HG02763 (cell line): ENCODE measurements around the gene MGLL.

Experiments used
- ATAC-seq: cut with Tn5 transposase; IDR thresholded peaks from one replicate; pipeline ENCODE4 v1.9.1; 2021; ENCODE audit warnings: mild to moderate bottlenecking, moderate library complexity; ENCODE audit not compliant: unreplicated experiment

The MGLL gene

DNA sequence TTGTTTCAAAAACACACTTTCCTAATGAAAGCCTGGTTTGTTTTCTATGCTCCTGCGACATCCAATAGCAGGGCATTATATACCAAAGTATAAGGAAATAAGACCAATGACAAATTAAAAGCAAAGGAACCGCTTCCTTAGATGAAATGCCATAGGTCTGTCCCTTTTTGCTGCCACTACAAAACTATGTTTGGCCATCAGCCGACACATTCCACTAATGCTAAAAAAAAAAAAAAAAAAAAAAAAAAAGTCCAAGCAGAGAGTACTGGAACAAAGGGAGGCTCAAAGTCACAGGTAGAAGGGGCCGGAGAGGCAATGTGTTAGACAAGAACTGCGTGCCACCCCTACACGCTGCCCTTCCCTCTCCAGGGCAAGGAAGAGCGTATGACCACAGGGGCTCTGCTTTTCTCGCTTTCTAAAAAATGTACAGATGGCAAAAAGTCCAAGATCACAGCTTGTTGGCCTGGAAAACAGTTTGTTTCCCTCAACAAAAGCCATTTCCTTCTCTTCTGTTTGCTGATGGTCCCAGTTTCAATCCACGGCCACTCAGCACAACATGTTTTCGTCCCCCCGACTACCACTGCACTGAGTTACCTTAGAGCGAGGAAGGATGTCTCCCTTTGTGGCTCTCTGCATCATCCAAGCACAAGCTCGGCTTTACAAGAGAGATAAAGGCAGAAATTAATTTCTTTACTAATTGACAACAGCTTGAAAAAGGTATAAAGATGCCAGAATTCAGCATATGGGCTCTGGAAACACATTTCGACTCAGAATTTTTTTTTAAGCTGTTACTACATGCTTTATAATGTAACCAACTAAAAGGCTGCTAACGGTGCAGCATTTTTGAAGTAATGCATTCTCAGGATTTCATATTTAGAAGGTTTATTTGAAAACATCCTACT, 78.7 kb downstream of the MGLL start:
- ATAC-seq, result no peak

DNA sequence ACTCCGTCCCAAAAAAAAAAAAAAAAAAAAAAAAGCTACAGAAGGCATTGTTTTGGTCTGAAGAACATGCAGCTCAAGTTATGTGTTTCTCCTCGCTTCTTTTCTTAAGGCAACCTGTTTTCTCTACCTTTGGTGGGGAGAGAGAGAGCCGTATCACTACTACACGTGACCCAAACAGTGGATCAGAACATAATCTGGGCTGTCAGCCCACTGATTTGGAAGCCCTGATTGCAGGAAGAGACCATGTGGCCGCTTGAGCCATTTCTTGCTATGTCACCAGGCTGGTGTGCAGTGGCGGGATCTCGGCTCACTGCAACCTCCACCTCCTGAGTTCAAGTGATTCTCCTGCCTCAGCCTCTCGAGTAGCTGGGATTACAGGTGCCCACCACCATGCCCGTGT, 79.7 kb downstream of the MGLL start:
- no peak for ATAC-seq

DNA sequence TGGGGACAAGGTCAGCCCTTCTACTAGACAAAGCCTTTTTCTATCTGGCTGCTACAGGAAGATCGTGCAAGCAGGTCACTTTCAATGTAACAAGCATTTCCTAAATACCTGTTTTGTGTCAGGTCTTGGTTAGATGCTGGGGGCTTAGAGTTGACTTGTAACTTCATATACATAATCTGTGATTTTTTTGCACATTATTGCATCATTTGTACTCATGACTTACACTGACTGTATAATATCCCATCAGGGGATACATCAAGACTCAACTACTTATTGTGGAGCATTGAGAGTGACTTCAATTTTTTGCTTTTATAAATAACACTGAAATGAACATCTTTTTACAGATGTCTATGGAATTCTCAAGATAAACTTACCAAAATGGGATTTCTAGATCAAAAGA, 80.6 kb downstream of the MGLL start:
- no peak for ATAC-seq

DNA sequence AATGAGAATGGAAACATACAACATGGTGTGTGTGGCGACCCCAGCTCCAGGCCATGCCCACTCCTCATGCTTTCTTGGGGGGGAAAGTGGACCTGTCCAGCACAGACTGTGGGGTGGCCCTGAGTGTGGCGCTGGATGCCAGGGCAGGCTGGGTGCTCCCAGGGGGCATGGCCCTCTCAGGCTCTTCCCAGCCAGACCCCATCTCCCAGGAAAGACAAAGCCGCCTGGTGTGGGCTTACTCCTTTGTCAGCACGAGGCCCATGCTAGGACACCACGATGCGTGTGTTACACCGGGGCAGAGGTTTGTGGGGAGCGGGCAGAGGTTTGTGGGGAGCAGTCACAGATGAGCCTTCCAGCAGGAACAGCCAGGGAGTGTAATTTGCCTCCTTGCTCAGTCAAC, 81.1 kb downstream of the MGLL start:
- no peak for ATAC-seq

DNA sequence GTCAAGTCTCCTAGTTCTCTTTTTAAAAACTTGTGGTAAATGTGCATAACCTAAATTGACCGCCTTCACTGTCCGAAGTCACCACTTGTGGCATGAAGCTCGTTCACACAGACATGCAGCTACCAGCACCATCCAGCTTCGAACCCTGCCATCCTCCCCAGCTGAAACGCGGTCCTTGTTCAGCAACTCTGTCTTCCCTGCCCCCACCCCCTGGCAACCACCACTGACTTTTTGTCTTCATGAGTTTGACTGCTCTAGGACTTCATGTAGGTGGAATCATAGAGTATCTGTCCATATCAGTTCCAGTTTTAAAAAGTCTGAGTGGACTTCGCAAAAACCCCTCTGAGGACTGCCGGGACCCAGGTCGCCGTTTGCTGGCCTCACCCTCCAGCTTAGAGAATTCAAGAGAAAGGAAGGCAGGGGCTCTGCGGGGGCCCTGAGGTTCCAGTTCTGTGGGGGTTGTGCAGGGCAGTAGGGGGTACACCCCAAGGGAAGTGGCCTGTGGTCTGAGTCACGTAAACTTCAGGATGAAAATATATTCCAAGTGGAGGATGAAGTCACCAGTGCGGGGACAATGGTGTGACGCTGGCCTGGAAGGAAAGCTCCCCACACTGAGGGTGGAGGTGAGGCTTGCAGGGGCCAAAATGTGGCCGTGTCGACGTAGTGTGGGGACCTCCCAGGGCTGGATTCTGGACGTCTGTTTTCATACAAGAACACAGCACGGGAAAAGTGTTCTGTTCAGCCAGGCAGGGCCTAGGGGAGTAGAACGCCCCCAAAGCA, 82.0 kb downstream of the MGLL start:
- ATAC-seq, result no peak

DNA sequence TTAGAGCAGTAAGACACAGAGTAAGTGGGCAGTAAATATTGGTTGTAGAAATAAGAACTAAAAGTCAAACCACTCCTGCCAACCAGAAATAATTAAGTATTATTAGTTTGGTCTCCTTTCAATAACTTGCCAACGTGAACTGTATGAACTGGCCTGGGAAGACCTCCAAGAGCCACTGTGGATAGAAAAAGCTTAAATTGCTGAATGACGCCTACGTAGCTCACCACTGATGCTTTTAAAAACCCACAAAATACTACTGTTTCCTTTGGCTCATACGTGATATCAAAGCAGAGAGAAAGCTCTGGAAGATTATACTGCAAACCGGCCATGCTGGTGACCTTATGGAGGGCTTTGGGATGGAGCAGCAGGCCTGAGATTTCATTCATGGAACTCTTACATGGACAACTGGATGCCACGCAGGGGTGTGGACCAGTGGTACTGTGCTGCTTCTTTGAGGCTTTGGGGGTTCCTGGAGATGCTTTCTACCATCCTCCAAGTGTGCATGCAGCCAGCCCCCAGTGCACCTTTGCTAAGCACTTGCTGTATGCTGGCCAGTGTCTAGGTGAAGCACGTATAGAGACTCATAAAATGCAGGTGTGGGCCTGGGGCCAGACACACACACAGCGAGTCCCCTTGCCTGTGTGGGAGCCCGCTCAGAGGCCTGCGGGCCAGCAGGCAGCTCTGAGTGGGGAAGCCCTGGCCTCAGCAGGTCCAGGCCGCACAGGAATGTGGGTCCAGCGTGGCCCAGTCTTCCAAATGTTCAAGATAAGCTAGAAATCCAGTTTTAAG, 82.8 kb downstream of the MGLL start:
- ATAC-seq, result no peak

DNA sequence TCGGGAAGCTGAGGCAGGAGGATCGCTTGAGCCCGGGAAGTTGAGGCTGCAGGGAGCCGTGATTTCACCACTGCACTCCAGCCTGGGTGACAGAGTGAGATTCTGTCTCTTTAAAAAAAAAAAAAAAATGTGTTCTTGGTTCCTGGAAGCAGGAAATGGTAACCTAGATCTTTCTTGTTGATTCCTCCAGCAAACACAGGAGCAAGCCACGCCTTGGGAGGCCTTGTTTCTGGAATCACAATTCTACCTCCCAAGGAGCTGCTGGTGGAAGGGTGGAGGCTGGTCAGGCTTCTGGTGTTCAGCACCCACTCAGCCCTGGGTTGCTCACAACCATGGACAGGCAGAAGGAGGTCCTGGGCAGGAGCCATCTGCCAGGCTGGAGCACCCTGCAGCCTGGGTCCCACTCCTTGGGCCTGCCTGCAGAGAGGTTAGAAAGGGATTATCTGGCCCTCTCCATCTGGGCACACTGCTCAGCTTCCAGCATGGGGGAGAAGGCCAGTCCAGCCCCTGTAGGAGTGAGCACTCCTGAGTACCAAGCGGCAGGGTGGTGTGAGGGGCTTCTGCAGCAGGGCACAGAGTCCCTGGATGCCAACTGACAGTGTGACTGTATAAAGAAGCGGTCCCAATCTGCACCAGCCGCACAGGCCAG, 84.0 kb downstream of the MGLL start:
- no peak for ATAC-seq

DNA sequence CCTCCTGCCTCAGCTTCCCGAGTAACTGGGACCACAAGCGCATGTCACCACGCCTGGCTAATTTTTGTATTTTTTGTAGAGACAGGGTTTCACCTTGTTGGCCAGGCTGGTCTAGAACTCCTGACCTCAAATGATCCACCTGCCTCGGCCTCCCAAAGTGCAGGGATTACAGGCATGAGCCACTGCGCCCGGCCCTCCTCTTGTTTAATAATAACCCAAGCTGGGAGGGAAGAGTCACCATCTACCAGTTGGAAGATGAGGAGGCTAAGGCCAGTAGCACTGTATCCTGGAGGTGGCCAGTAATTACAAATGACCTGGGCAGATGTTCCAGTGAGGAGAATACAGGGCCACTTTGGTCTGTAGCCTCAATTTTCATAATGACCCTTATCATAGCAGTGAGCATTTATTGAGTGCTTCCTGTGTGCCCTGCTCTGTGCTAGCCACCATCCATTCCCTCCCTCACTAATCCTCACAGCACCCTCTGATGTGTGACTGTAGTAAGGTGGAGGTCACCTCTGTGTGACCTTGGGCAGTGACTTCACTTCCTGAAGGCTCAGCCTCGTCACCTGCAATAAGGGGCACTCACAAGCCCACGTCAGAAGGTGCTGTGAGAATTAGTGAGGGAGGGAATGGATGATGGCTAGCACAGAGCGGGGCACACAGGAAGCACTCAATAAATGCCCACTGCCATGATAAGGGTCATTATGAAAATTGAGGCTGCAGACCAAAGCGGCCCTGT, 85.3 kb downstream of the MGLL start:
- ATAC-seq, result no peak

DNA sequence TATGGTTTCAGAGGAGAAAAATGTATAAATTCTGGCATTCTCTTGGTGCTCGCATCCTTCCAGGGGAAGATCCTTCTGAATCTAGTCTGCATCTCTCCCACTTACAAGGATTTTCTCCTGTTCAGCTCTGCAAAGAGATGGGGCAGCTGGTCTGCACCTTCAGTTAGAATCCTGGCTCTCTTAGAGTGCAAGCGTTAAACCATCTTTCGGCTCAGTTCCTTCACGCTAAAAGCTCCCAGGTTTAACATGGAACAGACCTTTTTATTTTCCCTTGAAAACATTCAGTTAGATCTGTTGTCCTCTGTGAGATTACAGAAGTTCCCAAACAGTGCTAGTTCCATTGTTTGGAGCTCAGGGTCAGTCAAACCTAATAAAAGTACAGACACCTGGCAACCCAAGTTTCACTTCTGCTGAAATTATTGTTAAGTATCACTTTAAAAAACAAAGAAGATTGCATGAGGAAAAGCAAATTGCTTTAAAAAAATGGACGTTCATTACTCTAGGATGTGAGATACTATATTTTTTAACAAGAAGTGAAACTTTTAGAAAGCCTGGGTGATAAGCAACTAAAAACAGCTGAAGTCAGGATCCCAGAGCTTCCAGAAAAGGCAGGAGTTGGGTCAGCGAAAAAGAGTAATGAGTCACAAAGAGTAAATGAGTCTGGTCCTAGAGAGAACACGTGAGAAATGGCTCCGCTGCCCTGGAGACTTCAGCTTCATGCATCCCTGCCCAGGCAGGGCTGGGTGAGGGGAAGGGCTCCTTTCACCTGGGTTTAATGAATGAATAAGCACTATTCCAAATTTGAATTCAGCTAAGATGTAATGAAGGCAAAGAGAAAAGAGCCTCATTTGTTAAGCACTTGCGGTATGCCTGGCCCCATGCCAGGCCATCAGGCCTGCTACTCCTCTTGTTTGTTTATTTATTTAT, 86.3 kb downstream of the MGLL start:
- peak; percentile 59 for ATAC-seq

DNA sequence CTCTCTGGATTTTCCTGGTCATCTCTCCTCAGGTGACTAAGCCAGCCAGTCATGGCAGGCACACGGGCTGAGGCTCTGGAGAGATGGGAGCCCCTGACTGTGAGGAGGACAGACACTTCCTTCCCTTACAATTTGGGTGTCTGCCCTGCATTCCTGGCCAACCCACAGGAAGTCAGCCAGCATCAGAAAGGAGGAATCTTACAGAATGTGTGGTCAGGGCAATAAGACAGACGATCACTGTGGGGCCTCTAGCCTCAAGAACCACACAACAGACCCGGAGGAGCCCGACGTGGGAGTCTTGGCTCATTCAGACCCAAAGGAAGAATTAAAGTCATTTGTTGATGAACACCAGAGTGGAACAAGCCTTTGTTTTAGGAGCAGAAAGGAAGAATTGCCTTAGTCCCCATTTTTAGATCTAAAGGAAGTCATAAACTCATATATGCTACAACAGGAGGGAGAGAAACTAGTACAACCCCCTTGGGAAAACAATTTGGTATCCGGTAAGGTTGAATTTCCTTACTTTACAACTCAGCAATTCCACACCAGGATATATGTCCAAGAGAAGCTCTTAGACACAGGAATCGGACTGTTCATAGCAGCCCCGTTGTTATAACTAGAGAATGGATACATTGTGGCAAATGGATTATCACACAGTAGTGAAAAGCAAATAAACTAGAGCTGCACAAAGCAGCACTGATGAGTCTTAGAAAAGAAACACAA, 87.4 kb downstream of the MGLL start:
- ATAC-seq, result no peak

DNA sequence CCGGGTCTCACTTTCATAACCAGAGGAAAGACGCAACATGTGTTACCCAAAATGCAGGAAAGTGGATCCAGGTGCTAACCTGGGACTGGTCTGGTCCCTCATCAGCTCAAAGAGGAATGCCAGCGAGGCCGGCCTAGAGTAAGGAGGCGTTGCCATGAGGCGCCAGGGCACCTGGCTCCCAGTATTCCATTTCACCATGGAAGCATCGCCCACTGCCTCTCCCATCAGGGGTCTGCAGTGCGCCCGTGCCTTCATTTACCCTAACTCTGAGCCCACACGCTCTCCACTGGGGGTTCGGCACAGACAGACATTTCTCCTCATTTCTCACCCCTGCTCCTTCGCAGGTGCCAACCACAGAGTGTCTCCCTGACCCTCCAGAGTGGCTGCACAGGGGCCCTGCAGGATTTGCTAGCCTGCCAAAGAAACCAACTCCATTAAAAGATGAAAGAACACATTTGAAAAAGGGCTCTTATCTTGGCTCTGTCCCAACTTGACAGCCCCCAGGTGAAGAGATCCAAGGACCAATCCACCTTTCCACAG, 88.1 kb downstream of the MGLL start:
- no peak for ATAC-seq

DNA sequence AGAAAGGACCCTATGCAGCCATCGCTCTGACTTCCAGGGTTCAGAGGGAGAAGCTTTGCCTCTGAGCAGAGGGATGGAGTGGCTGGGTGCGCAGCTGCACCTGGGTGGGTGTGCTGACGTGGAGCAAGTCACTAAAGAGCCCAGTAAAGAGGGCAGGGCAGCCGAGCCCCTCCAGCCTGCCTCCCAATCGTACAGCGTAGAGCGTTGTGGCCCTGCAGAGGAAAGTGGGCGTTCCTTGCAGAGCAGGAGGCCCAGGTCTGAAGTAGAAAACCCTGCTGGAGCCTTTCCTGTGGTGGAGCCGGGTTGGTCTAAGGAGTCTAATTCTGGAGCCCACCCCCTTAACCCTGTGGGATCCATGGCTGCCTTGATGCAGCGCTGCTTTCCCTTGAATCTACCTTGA, 88.5 kb downstream of the MGLL start:
- ATAC-seq, result no peak

DNA sequence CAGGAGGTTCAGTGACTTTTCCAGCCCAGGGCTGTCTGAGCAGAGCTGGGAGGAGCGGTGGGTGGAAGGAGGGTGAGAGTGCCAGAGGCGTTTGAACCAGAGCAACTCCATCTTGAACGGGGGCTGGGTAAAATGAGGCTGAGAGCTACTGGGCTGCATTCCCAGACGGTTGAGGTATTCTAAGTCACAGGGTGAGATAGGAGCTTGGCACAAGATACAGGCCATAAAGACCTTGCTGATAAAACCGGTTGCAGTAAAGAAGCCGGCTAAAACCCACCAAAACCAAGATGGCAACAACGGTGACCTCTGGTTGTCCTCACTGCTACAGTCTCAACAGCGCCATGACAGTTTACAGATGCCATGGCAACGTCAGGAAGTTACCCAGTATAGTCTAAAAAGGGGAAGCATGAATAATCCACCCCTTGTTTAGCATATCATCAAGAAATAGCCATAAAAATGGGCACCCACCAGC, 89.4 kb downstream of the MGLL start:
- no peak for ATAC-seq

DNA sequence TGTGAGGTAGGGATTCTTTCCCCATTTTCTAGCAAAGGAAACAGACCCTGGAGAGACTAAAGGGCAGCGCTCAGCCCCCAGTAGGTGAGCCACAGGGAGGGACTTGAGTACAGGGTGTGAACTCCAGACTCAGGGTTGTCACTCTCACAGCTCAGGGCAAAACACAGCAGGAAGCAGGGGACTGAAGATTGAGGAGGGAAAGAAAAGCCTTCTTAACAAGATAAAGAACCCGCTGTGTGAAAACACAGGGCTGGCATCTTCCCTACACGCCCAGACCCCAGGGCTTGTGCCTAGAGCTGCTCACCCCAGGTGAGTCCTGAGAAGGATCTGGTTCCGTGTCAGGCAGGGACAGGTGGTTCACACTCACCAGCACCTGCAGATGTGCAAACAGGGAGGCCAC, 90.0 kb downstream of the MGLL start:
- ATAC-seq, result no peak

DNA sequence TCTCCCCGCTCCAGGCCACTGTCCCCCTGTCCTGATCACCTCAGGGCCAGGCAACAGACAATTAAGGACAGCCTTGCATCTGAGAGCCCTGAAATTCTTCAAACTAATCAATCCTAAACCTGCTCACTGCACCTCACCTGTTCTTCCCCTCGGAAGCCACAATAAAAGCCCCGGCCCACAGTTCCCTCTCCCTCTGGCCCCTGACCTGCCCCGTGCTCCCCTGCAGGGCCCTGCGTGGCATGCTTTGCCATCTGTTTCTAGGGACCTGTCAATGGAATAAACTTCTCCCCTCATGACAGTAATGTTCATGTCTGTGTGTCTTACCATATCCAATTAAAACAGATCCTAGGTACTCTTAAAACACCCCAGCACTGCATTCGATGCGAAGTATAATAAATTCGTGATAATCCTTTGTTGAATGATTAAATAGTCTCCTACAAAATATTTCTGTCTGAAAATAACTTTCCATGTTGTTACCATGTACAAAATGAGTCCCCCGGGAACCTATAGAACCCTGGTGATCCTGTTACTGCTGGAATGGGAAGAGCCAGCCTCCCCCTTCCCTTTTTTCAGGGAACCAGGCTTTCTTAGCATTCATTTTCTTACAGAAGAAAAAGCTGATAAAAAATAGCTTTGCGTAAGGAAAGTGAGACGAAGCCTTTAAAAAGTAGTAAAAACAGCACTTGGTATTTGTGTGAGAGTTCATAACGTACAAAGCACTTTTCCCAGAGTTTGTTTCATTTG, 90.6 kb downstream of the MGLL start:
- no peak for ATAC-seq

DNA sequence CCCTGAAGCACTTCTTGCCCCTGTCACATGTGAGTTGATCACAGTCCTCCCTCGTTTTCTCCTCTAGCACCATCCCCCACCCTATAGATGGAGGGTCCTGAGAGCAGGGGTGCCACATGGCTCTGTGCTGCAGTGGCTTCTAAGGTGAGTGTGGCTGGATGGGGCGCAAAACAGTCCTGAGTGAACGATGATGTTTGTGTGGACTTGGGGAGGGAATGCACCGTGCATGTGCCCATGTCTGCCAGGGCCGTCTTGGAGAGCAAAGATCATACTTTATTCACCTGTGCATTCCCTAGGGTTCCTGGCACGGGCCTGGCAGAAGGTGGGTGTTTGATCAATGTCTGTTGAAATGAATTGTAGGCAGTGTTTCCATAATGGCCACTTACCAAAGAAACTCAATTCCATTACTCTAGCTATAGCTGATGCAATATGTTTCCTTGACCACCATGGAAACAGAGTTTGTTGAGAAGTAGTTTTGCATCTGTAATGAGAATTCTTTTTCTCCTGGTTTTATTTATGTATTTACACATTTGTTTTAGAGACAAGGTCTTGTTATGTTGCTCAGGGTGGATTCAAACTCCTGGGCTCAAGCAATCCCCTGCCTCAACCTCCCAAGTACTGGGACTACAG, 91.5 kb downstream of the MGLL start:
- ATAC-seq, result no peak

DNA sequence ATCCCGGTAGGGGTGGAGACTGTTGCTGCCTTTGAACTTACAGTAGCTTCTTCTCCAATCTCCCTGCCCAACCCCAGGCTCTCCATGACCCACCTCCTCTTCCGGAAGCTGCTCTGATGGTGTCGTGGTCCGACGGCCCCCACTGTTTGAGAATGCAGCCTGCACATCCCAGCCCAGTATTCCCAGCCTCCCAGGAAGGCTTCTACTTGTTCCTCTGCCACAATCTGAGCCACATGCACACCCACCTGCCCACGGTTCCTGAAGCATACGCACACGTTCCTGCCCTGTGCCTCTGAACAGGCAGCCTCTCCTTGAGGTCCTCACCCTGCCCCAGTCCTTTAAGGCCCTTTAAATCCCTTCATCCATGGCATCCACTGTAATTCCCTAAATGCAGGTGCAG, 92.1 kb downstream of the MGLL start:
- ATAC-seq, result no peak
